Measurements from ENCODE around the gene FSHR.

The FSHR gene

GRCh38 chr2:49067971-49068370, 86.3 kb downstream of the FSHR start:
- no peak for TF ChIP-seq GABPA (IDR thresholded peaks at IDR 0.05; ENCODE audit: low read depth)
- TF ChIP-seq REST (IDR thresholded peaks at IDR 0.05; ENCODE audit: insufficient replicate concordance, low read depth): no peak
- TF ChIP-seq POLR2AphosphoS5 (IDR thresholded peaks at IDR 0.05; ENCODE audit: low read depth): no peak
- TF ChIP-seq CTCF (IDR thresholded peaks at IDR 0.05; ENCODE audit: insufficient read depth, low read length): no peak
- no peak for TF ChIP-seq SPI1 (IDR thresholded peaks at IDR 0.05; ENCODE audit: borderline replicate concordance, low read depth)
- H3K27ac ChIP-seq (replicated peaks): no peak overlapping the region
- no peak for DNase-seq (ENCODE audit: low read depth in 1 of 2, low spot score in 1 of 2)
- no peaks in the 10 kb centered on the region for H3K27me3 ChIP-seq (ENCODE audit: insufficient read depth, poor library complexity, severe bottlenecking)
- H3K4me3 ChIP-seq (replicated peaks; ENCODE audit: insufficient read depth, low read length): no peak overlapping the region

- Histone ChIP-seq H3K27me3 (ENCODE audit: insufficient read depth, poor library complexity, severe bottlenecking) (no peaks in the 10 kb centered on the region), H3K27ac (replicated peaks) (no peak overlapping the region), H3K4me3 (replicated peaks; ENCODE audit: insufficient read depth, low read length) (no peak overlapping the region)
- TF ChIP-seq GABPA (IDR thresholded peaks at IDR 0.05; ENCODE audit: low read depth): no peak
- DNase-seq (ENCODE audit: low read depth in 1 of 2, low spot score in 1 of 2): no peak
These were observed 101.2 kb downstream of the FSHR start for GRCh38 chr2:49053156-49053555.

GRCh38 chr2:49050265-49050664, 104.0 kb downstream of the FSHR start:
- TF ChIP-seq CTCF (IDR thresholded peaks at IDR 0.05; ENCODE audit: insufficient read depth, low read length): no peak
- no peak for TF ChIP-seq SPI1 (IDR thresholded peaks at IDR 0.05; ENCODE audit: borderline replicate concordance, low read depth)
- no peak for TF ChIP-seq REST (IDR thresholded peaks at IDR 0.05; ENCODE audit: insufficient replicate concordance, low read depth)
- no peak for TF ChIP-seq POLR2AphosphoS5 (IDR thresholded peaks at IDR 0.05; ENCODE audit: low read depth)
- TF ChIP-seq GABPA (IDR thresholded peaks at IDR 0.05; ENCODE audit: low read depth): no peak
- no peak overlapping the region for H3K4me3 ChIP-seq (replicated peaks; ENCODE audit: insufficient read depth, low read length)
- no peak for DNase-seq (ENCODE audit: low read depth in 1 of 2, low spot score in 1 of 2)

GRCh38 chr2:49049161-49049560, 105.2 kb downstream of the FSHR start:
- DNase-seq (ENCODE audit: low read depth in 1 of 2, low spot score in 1 of 2): no peak
- TF ChIP-seq GABPA (IDR thresholded peaks at IDR 0.05; ENCODE audit: low read depth): no peak
- TF ChIP-seq SPI1 (IDR thresholded peaks at IDR 0.05; ENCODE audit: borderline replicate concordance, low read depth): no peak
- no peak for TF ChIP-seq REST (IDR thresholded peaks at IDR 0.05; ENCODE audit: insufficient replicate concordance, low read depth)
- TF ChIP-seq POLR2AphosphoS5 (IDR thresholded peaks at IDR 0.05; ENCODE audit: low read depth): no peak
- TF ChIP-seq CTCF (IDR thresholded peaks at IDR 0.05; ENCODE audit: insufficient read depth, low read length): no peak
- Histone ChIP-seq H3K27ac (replicated peaks) (no peak overlapping the region), H3K27me3 (ENCODE audit: insufficient read depth, poor library complexity, severe bottlenecking) (no peaks in the 10 kb centered on the region), H3K4me3 (replicated peaks; ENCODE audit: insufficient read depth, low read length) (no peak overlapping the region)

More at GRCh38 chr2:49050265-49050664, 104.0 kb downstream of the FSHR start:
- no peak overlapping the region for H3K27ac ChIP-seq (replicated peaks)
- H3K27me3 ChIP-seq (ENCODE audit: insufficient read depth, poor library complexity, severe bottlenecking): no peaks in the 10 kb centered on the region

Data from HL-60 (cell line).